Activated naive CD8-positive, alpha-beta T cell treated with anti-CD3 and anti-CD28 coated beads for 36 hours (primary cell): Measurements from ENCODE around the gene MGST2. TPM values are rescaled to one million over a fixed set of nuclear protein-coding genes. Genes with fewer than 3 reads are reported as not detected.
"Not testable (repeated sequence)": the region's sequence is repeated elsewhere in the genome, so short reads cannot be mapped to it uniquely, and the experiment has no call there.

Experiments used
- DNase-seq: peaks from one replicate; pipeline ENCODE4 v3.0.0; 2021
- H3K27ac Mint-ChIP-seq: one replicate; pipeline ENCODE4 v1.8.0; 2022; ENCODE audit warnings: mild to moderate bottlenecking, moderate library complexity, mixed read lengths
- H3K27me3 Mint-ChIP-seq: one replicate; pipeline ENCODE4 v1.8.0; 2022; ENCODE audit warnings: mild to moderate bottlenecking, mixed read lengths
- H3K36me3 Mint-ChIP-seq: one replicate; pipeline ENCODE4 v1.8.0; 2021; ENCODE audit warnings: mild to moderate bottlenecking, mixed read lengths
- H3K4me1 Mint-ChIP-seq: one replicate; pipeline ENCODE4 v1.8.0; 2021; ENCODE audit warnings: mixed read lengths
- H3K4me3 Mint-ChIP-seq: one replicate; pipeline ENCODE4 v1.8.0; 2022; ENCODE audit warnings: mild to moderate bottlenecking, moderate library complexity, mixed read lengths
- H3K9me3 Mint-ChIP-seq: one replicate; pipeline ENCODE4 v1.8.0; 2022; ENCODE audit warnings: mixed read lengths
- total RNA-seq, 2 experiments: library from RNA; stranded (reverse); gene quantifications; one replicate each; pipeline ENCODE4 v1.2.3, GENCODE V29; 2021

The MGST2 gene
- total RNA-seq, 2 experiments from 2014 or later = 7.3 to 9.5 TPM

GRCh38 chr4:139698167-139698925 lies 32.7 kb downstream of the MGST2 start:
- H3K4me1 Mint-ChIP-seq, DNase-seq, H3K27me3 Mint-ChIP-seq, H3K27ac Mint-ChIP-seq, H3K4me3 Mint-ChIP-seq, H3K9me3 Mint-ChIP-seq, H3K36me3 Mint-ChIP-seq: not testable (repeated sequence)

- H3K4me3 Mint-ChIP-seq = no peak overlapping the region
- no peak overlapping the region for H3K27ac Mint-ChIP-seq
- H3K27me3 Mint-ChIP-seq = peaks cover 3% of the 10 kb centered on the region
- DNase-seq = no peak
- H3K4me1 Mint-ChIP-seq = no peaks in the 10 kb centered on the region
- peaks cover 6% of the 10 kb centered on the region for H3K36me3 Mint-ChIP-seq
- H3K9me3 Mint-ChIP-seq = peaks cover 3% of the 10 kb centered on the region
Measured at GRCh38 chr4:139700568-139700967, 34.9 kb downstream of the MGST2 start.

- H3K27ac Mint-ChIP-seq = no peak overlapping the region
- peaks cover 2% of the 10 kb centered on the region for H3K9me3 Mint-ChIP-seq
- H3K36me3 Mint-ChIP-seq = peaks cover 9% of the 10 kb centered on the region
- DNase-seq = no peak
- H3K4me1 Mint-ChIP-seq = no peaks in the 10 kb centered on the region
- H3K27me3 Mint-ChIP-seq = no peaks in the 10 kb centered on the region
- no peak overlapping the region for H3K4me3 Mint-ChIP-seq
Measured at GRCh38 chr4:139704915-139705485, 39.4 kb downstream of the MGST2 start.

- H3K36me3 Mint-ChIP-seq = peaks cover 6% of the 10 kb centered on the region
- H3K4me3 Mint-ChIP-seq = no peak overlapping the region
- peaks cover 2% of the 10 kb centered on the region for H3K9me3 Mint-ChIP-seq
- no peaks in the 10 kb centered on the region for H3K27me3 Mint-ChIP-seq
- no peak for DNase-seq
- H3K27ac Mint-ChIP-seq = no peak overlapping the region
- H3K4me1 Mint-ChIP-seq = no peaks in the 10 kb centered on the region
Measured at GRCh38 chr4:139709660-139710059, 44.0 kb downstream of the MGST2 start.

- Mint-ChIP-seq H3K4me1 (no peaks in the 10 kb centered on the region), H3K27me3 (no peaks in the 10 kb centered on the region), H3K27ac (no peak overlapping the region), H3K9me3 (peaks cover 2% of the 10 kb centered on the region), H3K36me3 (peaks cover 6% of the 10 kb centered on the region), H3K4me3 (no peak overlapping the region)
- no peak for DNase-seq
Measured at GRCh38 chr4:139710073-139710472, 44.5 kb downstream of the MGST2 start.

- Mint-ChIP-seq H3K27ac (no peak overlapping the region), H3K9me3 (peaks cover 2% of the 10 kb centered on the region), H3K36me3 (peaks cover 6% of the 10 kb centered on the region), H3K4me3 (no peak overlapping the region), H3K27me3 (no peaks in the 10 kb centered on the region), H3K4me1 (no peaks in the 10 kb centered on the region)
- no peak for DNase-seq
Measured at GRCh38 chr4:139711461-139711860, 45.8 kb downstream of the MGST2 start.

- no peak for DNase-seq
- H3K9me3 Mint-ChIP-seq = peaks cover 1% of the 10 kb centered on the region
- H3K27me3 Mint-ChIP-seq = no peaks in the 10 kb centered on the region
- no peak overlapping the region for H3K4me3 Mint-ChIP-seq
- H3K36me3 Mint-ChIP-seq = peaks cover 6% of the 10 kb centered on the region
- H3K4me1 Mint-ChIP-seq = no peaks in the 10 kb centered on the region
- H3K27ac Mint-ChIP-seq = no peak overlapping the region
Measured at GRCh38 chr4:139712882-139713281, 47.3 kb downstream of the MGST2 start.

- DNase-seq = no peak
- no peaks in the 10 kb centered on the region for H3K9me3 Mint-ChIP-seq
- H3K27me3 Mint-ChIP-seq = no peaks in the 10 kb centered on the region
- H3K36me3 Mint-ChIP-seq = no peaks in the 10 kb centered on the region
- no peaks in the 10 kb centered on the region for H3K4me1 Mint-ChIP-seq
- H3K4me3 Mint-ChIP-seq = no peak overlapping the region
- no peak overlapping the region for H3K27ac Mint-ChIP-seq
Measured at GRCh38 chr4:139715746-139716391, 50.2 kb downstream of the MGST2 start.

- Mint-ChIP-seq H3K4me1 (no peaks in the 10 kb centered on the region), H3K36me3 (no peaks in the 10 kb centered on the region)
Measured at GRCh38 chr4:139718358-139718757, 52.7 kb downstream of the MGST2 start.

GRCh38 chr4:139718833-139719232 lies 53.2 kb downstream of the MGST2 start:
- H3K27me3 Mint-ChIP-seq = no peaks in the 10 kb centered on the region
- DNase-seq = no peak
- H3K9me3 Mint-ChIP-seq = no peaks in the 10 kb centered on the region
- no peaks in the 10 kb centered on the region for H3K4me1 Mint-ChIP-seq
- H3K36me3 Mint-ChIP-seq = no peaks in the 10 kb centered on the region
- H3K4me3 Mint-ChIP-seq = no peak overlapping the region
- no peak overlapping the region for H3K27ac Mint-ChIP-seq

More at GRCh38 chr4:139718358-139718757, 52.7 kb downstream of the MGST2 start:
- DNase-seq = no peak
- Mint-ChIP-seq H3K27me3 (no peaks in the 10 kb centered on the region), H3K4me3 (no peak overlapping the region), H3K9me3 (no peaks in the 10 kb centered on the region), H3K27ac (no peak overlapping the region)

GRCh38 chr4:139719381-139720101 lies 53.9 kb downstream of the MGST2 start:
- Mint-ChIP-seq H3K4me3 (no peak overlapping the region), H3K4me1 (no peaks in the 10 kb centered on the region), H3K27ac (no peak overlapping the region), H3K36me3 (no peaks in the 10 kb centered on the region), H3K9me3 (no peaks in the 10 kb centered on the region), H3K27me3 (no peaks in the 10 kb centered on the region)
- no peak for DNase-seq

- H3K4me3 Mint-ChIP-seq = no peak overlapping the region
- H3K36me3 Mint-ChIP-seq = no peaks in the 10 kb centered on the region
Measured at GRCh38 chr4:139720806-139721205, 55.2 kb downstream of the MGST2 start.

GRCh38 chr4:139721789-139722188 lies 56.2 kb downstream of the MGST2 start:
- no peak overlapping the region for H3K4me3 Mint-ChIP-seq
- H3K36me3 Mint-ChIP-seq = no peaks in the 10 kb centered on the region
- no peak overlapping the region for H3K27ac Mint-ChIP-seq
- DNase-seq = no peak
- no peaks in the 10 kb centered on the region for H3K27me3 Mint-ChIP-seq
- H3K4me1 Mint-ChIP-seq = no peaks in the 10 kb centered on the region
- no peaks in the 10 kb centered on the region for H3K9me3 Mint-ChIP-seq

More at GRCh38 chr4:139720806-139721205, 55.2 kb downstream of the MGST2 start:
- Mint-ChIP-seq H3K4me1 (no peaks in the 10 kb centered on the region), H3K9me3 (no peaks in the 10 kb centered on the region), H3K27me3 (no peaks in the 10 kb centered on the region), H3K27ac (no peak overlapping the region)
- no peak for DNase-seq

- Mint-ChIP-seq H3K4me1 (no peaks in the 10 kb centered on the region), H3K27me3 (no peaks in the 10 kb centered on the region), H3K9me3 (no peaks in the 10 kb centered on the region), H3K4me3 (no peak overlapping the region), H3K36me3 (no peaks in the 10 kb centered on the region), H3K27ac (no peak overlapping the region)
- no peak for DNase-seq
Measured at GRCh38 chr4:139725236-139725635, 59.6 kb downstream of the MGST2 start.

GRCh38 chr4:139726615-139727014 lies 61.0 kb downstream of the MGST2 start:
- no peaks in the 10 kb centered on the region for H3K9me3 Mint-ChIP-seq
- H3K27ac Mint-ChIP-seq = no peak overlapping the region
- H3K27me3 Mint-ChIP-seq = no peaks in the 10 kb centered on the region
- H3K4me1 Mint-ChIP-seq = no peaks in the 10 kb centered on the region
- no peaks in the 10 kb centered on the region for H3K36me3 Mint-ChIP-seq
- no peak for DNase-seq
- H3K4me3 Mint-ChIP-seq = no peak overlapping the region
